GM18508 (cell line): ENCODE results near the gene SLC6A19.

Source experiments
- ATAC-seq: cut with Tn5 transposase; IDR thresholded peaks from one replicate; pipeline ENCODE4 v1.9.1; 2021; ENCODE audit warnings: moderate number of reproducible peaks; ENCODE audit not compliant: insufficient read depth, unreplicated experiment

Gene SLC6A19

DNA sequence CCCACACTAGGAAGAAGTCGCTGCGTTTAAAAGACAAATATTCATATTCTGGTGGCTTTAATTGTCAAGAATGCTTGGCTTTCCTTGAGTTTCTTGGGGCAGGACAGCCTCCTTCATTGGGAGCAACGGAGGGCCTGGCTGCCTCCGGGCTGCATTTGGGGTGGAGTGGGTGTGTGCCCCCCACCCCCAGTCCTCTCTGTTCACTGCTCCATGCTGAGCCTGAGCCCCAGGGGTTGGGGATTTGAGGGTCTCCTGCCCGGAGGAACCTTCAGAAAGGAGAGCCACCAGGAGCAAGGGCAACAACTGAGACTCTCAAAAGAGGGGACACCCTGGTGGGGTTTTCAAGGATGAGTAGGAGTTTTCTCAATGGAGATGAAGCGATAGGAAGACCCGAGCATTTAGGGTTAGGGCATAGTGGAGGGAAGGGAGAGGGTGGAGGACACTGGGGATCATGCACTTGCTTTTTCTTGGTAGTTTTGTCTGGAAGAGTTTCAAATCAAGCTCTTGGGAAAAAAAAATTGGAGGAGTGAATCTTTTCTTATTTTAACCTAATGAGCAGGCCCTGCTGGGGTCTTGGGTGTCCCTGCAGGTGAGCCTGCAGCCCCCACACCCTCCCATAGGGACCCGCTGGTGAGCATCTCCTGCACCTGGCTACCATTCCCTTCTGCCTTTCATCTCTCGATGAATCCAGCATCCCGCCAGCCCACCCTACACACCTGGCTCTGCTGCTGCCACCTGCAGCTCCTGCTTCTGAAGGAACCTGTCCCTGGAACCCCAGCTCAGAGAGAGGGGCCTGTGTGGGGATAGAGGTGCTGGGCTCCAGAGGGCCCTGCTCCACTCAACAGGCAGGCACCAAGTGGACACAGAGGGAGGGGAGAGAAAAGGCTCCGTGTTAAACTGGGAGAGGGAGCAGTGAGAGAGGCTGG, 4.1 kb downstream of the SLC6A19 start:
- ATAC-seq = no peak

GRCh38 chr5:1206521-1207412, 5.4 kb downstream of the SLC6A19 start:
- ATAC-seq = no peak

GRCh38 chr5:1207555-1207954, 6.2 kb downstream of the SLC6A19 start:
- no peak for ATAC-seq

DNA sequence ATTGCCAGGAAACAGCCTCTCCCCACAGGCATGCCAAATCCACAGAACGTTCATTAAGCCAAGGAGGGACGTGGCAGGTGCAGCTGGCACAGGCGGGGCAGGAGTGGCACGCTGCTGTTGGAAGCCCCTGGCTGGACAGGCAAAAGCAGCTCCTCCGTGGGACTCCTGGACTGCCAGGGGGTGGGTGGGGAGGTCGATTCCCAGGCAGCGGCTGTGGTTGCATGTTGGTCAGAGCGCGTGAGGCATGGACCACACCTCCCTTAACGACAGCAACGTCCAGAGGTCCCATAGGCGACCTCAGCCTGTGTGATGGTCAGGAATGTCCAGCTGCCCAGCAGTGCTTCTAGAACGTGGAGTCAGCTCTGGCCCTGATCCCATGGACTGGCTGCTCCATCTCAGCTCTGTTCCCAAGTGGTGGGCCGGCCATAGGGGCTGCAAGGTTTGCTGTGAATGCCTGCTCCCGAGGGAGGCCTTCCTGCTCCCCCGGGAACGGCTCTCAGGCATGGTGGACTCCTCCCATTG, 6.9 kb downstream of the SLC6A19 start:
- no peak for ATAC-seq

GRCh38 chr5:1208743-1209488, 7.5 kb downstream of the SLC6A19 start:
- ATAC-seq = no peak

DNA sequence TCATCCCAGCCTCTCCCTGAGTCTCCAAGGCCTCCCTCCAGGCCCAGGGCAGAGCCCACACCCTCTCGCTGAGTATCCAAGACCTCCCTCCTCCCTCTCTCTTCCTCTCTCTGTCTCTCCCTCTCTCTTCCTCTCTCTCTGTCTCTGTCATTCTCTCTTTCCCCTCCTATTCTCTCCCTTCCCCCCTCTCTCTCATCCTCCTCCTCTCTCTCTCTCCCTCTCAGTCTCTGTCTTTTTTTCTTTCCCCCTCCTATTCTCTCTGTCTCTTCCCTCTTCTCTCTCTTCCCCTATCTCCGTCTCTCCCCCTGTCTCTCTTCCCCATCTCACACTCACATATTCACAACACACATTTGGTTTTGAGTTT, 8.1 kb downstream of the SLC6A19 start:
- ATAC-seq = no peak

DNA sequence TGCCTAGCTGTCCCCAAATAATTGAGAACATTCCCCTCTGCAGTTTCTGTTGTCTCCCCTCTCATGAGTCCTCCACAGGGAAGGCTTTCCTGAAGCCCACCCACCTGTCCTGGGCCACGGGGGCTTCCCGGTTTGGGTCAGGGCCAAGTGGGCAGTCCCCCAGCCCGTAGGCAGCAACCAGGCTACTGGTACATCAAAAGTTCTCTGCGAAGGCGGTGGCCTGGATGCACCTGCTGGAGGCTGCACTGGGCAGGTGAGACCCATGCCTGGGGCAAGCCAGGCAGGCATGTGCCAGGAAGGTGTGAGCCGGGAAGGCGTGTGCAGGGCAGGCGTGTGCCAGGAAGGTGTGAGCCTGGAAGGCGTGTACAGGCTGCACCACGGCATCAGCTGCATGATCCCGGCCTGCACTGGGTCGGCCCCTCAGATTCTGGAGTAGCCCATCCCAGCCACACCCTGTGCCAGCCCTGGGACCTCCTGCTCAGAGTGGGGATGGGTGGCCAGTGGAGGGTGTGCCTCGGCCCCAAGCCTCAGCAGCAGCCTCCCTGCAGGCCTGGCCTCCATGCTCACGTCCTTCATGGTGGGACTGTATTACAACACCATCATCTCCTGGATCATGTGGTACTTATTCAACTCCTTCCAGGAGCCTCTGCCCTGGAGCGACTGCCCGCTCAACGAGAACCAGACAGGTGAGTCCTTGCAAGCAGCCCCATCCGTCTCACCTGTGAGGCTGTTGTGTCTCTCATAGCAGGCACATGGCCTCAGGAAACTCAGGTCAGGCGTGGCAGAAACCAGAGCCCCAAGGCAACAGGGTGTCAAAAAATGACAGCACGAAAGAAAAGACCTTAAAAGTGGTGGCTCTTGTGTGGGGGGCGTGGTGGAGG, 8.7 kb downstream of the SLC6A19 start:
- ATAC-seq = no peak

- ATAC-seq = no peak
These were observed 9.4 kb downstream of the SLC6A19 start for GRCh38 chr5:1210832-1211251.

GRCh38 chr5:1211701-1212100, 10.3 kb downstream of the SLC6A19 start:
- no peak for ATAC-seq

GRCh38 chr5:1212271-1212670, 10.9 kb downstream of the SLC6A19 start:
- ATAC-seq = no peak

DNA sequence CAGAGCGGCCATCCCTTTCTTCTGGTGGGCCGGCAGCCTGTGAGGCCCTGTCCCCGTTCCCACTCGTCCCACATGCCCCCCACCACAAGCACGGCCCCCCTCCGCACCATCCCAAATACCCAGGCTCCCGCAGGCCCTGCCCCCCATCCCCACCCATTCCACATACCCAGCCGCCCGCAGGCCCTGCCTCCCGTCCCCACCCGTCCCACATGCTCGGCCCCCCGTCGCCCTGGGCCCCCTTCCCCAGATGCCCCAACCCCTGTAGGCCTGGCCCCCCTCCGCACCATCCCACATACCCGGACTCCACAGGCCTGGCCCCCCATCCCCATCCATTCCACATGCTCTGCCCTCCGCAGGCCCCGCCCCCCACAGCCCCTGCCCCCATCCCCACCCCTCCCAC, 11.5 kb downstream of the SLC6A19 start:
- ATAC-seq = no peak

GRCh38 chr5:1213508-1214162, 12.2 kb downstream of the SLC6A19 start:
- no peak for ATAC-seq

DNA sequence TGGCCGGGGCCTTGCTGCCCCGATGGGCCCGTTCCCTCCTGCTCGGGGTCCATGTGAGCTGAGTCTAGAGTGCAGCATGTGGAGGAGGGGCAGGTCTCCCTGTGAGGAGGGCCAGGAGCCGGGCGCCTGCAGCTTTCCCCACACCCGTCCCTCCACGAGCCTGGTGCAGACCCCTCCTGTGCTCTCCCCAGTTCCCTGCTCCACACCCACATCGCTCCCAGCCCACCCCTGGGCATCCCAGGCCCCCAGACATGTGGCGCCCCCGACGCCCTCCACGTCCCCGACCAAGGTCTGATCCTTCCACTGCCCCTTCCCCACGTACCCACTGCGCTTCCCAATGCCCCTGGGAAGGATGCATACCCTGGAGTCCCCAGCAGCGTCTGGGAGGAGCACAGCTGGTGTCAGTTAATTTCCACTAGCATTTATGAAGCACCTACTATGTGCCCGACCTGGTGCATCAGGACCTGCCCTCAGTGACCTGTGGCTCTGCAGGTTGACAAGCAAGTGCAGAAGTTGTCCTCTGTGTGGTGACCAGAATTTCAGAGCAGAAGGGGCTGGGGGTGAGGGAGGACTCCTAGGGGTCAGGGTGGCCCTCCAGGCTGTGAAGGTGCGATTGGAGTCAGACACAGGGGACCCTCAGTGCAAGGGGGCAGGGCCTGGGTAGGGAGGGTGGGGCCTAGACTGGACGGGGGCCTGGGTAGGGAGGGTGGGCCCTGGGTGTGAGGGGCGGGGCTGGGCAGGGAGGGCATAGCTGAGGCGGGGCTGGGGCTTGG, 13.0 kb downstream of the SLC6A19 start:
- ATAC-seq = no peak

DNA sequence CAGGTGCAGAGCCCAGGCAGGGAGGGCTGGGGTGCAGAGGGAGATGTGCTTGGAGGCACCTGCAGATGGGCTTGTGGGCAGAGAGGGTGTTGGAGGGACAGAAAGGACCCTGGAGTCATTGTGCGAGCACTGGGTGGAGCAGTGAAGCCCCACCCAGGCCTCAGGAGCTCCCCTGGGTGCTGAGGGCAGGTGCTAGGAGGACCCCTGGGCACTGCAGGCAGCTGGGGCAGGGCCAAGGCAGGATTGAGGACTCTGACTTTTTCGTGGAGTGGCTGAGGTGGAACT, 13.5 kb downstream of the SLC6A19 start:
- no peak for ATAC-seq

- ATAC-seq = no peak
These were observed 14.1 kb downstream of the SLC6A19 start for GRCh38 chr5:1215320-1216096.

DNA sequence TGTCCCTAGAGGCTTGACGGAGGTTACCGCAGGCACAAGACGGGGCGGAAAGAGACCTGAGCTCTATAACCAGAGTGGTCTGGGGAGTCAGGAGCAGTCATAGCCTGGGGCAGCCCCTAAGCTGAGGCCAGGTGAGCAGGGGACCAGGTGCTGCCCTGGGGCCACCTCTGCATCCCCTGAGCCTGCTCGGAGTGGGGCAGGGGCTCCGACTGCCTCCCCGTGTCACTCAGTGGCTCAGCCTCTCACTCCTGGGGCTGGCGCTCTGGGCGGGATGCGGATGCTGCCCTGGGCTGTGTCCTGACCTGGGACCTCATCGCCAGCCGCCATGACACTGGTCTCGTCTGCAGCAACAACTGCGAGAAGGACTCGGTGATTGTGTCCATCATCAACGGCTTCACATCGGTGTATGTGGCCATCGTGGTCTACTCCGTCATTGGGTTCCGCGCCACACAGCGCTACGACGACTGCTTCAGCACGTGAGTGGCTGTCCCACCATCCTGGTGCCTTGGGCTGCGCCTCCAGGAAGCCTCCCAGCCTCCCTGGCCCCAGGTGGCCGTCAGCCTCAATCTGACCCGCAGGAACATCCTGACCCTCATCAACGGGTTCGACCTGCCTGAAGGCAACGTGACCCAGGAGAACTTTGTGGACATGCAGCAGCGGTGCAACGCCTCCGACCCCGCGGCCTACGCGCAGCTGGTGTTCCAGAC, 15.0 kb downstream of the SLC6A19 start:
- ATAC-seq = no peak

DNA sequence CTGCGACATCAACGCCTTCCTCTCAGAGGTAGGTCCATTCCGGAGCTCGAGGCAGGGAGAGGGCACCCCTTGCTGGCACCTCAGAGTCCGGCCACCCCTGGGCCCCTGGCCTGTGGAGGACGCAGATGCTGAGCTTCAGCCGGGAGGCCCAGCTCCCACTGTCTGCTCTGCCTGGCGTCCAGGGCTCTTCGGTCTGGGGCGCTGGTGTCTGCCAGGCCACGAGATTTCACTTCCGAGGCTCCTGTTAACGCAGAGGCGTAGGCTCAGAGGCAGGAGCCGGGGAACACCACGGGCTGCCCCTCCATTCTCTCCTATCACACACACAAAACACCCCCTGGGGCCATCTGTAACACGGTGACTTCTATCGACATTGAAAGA, 15.5 kb downstream of the SLC6A19 start:
- ATAC-seq = no peak
